ENCODE measurements around the gene OR4K1.

The OR4K1 gene, protein sequence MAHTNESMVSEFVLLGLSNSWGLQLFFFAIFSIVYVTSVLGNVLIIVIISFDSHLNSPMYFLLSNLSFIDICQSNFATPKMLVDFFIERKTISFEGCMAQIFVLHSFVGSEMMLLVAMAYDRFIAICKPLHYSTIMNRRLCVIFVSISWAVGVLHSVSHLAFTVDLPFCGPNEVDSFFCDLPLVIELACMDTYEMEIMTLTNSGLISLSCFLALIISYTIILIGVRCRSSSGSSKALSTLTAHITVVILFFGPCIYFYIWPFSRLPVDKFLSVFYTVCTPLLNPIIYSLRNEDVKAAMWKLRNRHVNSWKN

GRCh38 chr14:19930617-19931016, at the start of gene OR4K1:
OR4K1 (plus strand) TSS chr14:19930917; CDS start chr14:19935667, 4,750 bp downstream.
- Mint-ChIP-seq H3K36me3 (ENCODE audit: low read depth) (no peaks in the 10 kb centered on the region), H3K27ac (no peak within 1 kb of the TSS), H3K4me3 (no peak within 1 kb of the TSS), H3K27me3 (ENCODE audit: low read depth, poor library complexity) (no peaks in the 10 kb centered on the region), H3K4me1 (no peaks in the 10 kb centered on the region), H3K9me3 (peaks cover 57% of the 10 kb centered on the region)
- DNase-seq, result no peak
- TF ChIP-seq CTCF (IDR thresholded peaks at IDR 0.05), result no peak

- Mint-ChIP-seq H3K9me3 (peaks cover 18% of the 10 kb centered on the region), H3K4me3 (no peak overlapping the region), H3K4me1 (no peaks in the 10 kb centered on the region), H3K36me3 (ENCODE audit: low read depth) (no peaks in the 10 kb centered on the region), H3K27ac (no peak overlapping the region), H3K27me3 (ENCODE audit: low read depth, poor library complexity) (no peaks in the 10 kb centered on the region)
- TF ChIP-seq CTCF (IDR thresholded peaks at IDR 0.05), result no peak
- no peak for DNase-seq
Observed at GRCh38 chr14:19895282-19895681, 35.4 kb upstream of the OR4K1 start.

GRCh38 chr14:19900999-19901398, 29.7 kb upstream of the OR4K1 start:
- TF ChIP-seq CTCF (IDR thresholded peaks at IDR 0.05), result no peak
- DNase-seq, result no peak
- no peaks in the 10 kb centered on the region for H3K4me1 Mint-ChIP-seq
- H3K36me3 Mint-ChIP-seq (ENCODE audit: low read depth), result no peaks in the 10 kb centered on the region
- H3K9me3 Mint-ChIP-seq, result peaks cover 74% of the 10 kb centered on the region
- H3K4me3 Mint-ChIP-seq, result no peak overlapping the region
- no peak overlapping the region for H3K27ac Mint-ChIP-seq
- H3K27me3 Mint-ChIP-seq (ENCODE audit: low read depth, poor library complexity), result no peaks in the 10 kb centered on the region

DNA sequence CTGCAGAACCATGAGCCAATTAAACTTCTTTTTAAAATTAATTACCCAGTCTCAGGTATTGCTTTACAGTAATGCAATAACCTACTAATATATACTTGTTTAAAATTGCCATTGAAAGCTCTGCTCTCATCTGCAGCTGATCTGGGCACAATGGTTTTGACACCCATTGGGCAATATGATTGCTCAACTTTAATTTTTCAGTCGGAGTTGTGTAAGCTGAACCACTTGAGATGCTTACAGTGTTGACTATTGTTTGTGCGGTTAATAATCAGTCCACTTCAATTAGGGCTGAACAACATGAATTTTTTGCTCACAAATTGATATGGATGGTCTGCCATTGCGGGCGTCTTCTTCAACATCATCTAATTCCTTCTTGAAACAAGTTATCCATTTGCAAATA, 28.3 kb upstream of the OR4K1 start:
- no peak for TF ChIP-seq CTCF (IDR thresholded peaks at IDR 0.05)
- no peak for DNase-seq
- H3K27me3 Mint-ChIP-seq (ENCODE audit: low read depth, poor library complexity), result no peaks in the 10 kb centered on the region
- H3K9me3 Mint-ChIP-seq, result peaks cover 87% of the 10 kb centered on the region
- H3K36me3 Mint-ChIP-seq (ENCODE audit: low read depth), result no peaks in the 10 kb centered on the region
- H3K4me1 Mint-ChIP-seq, result no peaks in the 10 kb centered on the region
- H3K4me3 Mint-ChIP-seq, result no peak overlapping the region
- no peak overlapping the region for H3K27ac Mint-ChIP-seq

- Mint-ChIP-seq H3K36me3 (ENCODE audit: low read depth) (no peaks in the 10 kb centered on the region), H3K4me3 (no peak overlapping the region), H3K27me3 (ENCODE audit: low read depth, poor library complexity) (no peaks in the 10 kb centered on the region), H3K27ac (no peak overlapping the region), H3K9me3 (peaks cover 98% of the 10 kb centered on the region), H3K4me1 (no peaks in the 10 kb centered on the region)
- DNase-seq, result no peak
- no peak for TF ChIP-seq CTCF (IDR thresholded peaks at IDR 0.05)
Observed at GRCh38 chr14:19906665-19907064, 24.1 kb upstream of the OR4K1 start.

DNA sequence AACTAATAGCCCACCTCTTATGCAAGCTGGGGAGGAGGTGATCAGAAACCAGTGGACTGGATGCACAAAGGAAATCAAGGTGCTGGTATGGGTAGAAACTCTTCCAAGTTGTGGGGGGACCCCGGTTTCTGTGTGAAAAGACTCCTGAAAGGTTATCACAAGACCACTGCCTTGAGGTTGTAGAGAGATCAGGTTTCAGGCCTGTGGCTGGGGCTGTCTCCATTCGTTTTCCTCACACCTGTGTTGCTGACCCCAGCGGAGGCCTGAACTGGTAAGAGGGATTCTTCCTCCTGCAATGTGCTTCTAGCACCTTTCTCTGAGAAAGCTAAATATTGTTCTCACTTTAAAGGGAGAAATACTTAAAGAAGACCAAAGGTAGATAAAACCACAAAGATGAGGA, 19.6 kb upstream of the OR4K1 start:
- H3K27ac Mint-ChIP-seq, result no peak overlapping the region
- no peaks in the 10 kb centered on the region for H3K4me1 Mint-ChIP-seq
- H3K36me3 Mint-ChIP-seq (ENCODE audit: low read depth), result no peaks in the 10 kb centered on the region
- no peak overlapping the region for H3K4me3 Mint-ChIP-seq
- H3K27me3 Mint-ChIP-seq (ENCODE audit: low read depth, poor library complexity), result no peaks in the 10 kb centered on the region
- TF ChIP-seq CTCF (IDR thresholded peaks at IDR 0.05), result no peak
- H3K9me3 Mint-ChIP-seq, result peaks cover 92% of the 10 kb centered on the region
- DNase-seq, result no peak

All from nephron progenitor cell (in vitro differentiated cells).